HG03064 (cell line): Measurements from ENCODE around the gene XRCC1.

Experiments used
- ATAC-seq: cut with Tn5 transposase; IDR thresholded peaks from one replicate; pipeline ENCODE4 v1.9.1; 2021; ENCODE audit warnings: low read depth; ENCODE audit not compliant: unreplicated experiment

Gene XRCC1, protein sequence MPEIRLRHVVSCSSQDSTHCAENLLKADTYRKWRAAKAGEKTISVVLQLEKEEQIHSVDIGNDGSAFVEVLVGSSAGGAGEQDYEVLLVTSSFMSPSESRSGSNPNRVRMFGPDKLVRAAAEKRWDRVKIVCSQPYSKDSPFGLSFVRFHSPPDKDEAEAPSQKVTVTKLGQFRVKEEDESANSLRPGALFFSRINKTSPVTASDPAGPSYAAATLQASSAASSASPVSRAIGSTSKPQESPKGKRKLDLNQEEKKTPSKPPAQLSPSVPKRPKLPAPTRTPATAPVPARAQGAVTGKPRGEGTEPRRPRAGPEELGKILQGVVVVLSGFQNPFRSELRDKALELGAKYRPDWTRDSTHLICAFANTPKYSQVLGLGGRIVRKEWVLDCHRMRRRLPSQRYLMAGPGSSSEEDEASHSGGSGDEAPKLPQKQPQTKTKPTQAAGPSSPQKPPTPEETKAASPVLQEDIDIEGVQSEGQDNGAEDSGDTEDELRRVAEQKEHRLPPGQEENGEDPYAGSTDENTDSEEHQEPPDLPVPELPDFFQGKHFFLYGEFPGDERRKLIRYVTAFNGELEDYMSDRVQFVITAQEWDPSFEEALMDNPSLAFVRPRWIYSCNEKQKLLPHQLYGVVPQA

DNA sequence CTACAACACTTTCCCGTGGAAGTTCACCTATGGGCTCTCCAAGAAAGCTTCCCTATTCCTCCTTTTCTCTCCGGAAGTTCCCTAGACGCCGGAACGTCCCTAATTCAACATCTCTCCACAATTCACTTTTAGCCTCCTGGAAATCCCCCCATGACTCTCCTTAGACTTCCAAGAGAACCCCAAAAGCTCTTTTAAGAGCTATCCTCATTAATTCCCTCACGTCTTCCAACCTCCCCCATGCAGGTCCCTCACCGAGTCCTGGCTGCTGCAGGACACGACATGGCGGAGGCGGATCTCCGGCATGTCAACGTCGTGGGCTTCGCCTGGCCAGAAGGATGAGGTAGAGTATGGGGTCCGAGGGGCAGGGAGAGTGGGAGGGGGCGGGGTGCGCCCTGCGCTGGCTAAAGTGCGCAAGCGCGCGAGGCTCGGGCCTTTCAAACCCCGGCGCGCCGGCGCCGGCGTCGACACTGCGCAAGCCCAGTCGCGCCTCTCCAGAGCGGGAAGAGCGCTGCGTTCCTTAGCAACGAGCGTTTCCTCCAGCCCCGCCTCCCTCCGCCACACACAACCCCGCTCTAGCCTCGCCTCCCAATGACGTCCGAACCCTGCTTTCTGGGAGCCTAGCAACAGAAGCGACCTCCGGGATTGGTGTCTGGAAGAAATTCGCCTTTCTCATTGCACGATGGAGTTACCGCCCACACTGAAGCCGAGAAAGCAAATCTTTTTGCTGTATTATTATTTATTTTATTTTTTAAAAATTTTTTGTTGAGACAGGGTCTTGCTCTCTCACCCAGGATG is at the start of gene XRCC1, which contains the start of gene PINLYP:
TSS of gene XRCC1 (minus strand) at position 372 of the 795 bp plus-strand sequence. CDS start at position 303, 69 bp downstream.
TSS of gene PINLYP (plus strand) at position 646 of the 795 bp plus-strand sequence. CDS start 1,391 bp downstream, outside the sequence.
- ATAC-seq = peak; percentile 88

DNA sequence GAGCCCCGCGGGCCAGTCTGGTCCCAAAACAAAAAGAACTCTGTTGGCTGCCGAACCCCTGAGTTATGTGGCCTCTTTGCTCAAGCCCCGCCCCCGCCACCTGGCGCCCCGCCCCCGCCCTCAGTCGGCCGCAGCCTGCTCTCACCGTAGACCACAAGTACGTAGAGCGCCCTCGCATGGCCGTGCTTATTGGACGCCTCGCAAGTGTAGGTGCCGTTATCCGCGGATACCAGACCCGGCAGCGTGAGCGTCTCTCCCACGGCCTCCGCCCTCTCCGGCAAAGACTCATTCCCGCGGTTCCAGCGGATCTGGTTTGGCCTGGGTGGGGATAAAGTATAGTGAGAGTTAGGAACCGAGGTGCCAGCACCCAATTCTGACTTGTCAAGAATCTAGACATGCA is 49.6 kb upstream of the XRCC1 start:
- no peak for ATAC-seq

DNA sequence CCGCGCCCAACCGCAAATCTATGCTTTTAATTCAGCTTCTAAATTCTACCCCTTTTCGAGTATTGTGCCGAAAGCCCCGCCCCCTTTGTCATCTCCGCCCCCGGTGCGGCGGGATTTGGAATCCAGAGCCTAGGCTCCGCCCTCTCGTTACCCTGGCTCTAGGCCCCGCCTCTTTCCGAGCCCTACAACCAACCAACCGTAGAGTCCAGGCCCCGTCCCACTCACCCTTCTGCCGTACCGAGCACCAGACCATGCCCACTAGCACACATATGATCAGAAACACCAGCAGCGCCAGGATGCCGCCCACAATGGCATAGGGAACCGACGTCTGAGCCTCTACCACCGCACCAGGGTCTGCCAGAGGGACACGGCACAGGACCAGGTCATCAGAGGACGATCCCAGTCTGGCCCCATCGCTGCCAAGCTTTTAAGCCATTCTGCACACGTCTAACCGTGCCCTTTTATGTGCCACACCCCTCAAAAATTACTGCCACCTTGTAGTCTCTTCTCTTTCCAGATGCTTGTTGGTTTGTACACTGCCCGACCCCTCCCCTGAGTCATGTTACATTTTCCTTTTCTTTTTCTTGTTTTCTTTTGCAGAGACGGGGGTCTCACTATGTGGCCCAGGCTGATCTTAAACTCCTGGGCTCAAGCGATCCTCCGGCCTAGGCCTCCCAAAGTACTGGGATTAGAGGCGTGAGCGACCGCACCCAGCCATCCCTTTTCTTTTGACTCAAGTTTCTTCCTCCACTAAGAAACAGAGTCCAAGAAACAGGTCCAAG is 48.8 kb upstream of the XRCC1 start:
- ATAC-seq = no peak

DNA sequence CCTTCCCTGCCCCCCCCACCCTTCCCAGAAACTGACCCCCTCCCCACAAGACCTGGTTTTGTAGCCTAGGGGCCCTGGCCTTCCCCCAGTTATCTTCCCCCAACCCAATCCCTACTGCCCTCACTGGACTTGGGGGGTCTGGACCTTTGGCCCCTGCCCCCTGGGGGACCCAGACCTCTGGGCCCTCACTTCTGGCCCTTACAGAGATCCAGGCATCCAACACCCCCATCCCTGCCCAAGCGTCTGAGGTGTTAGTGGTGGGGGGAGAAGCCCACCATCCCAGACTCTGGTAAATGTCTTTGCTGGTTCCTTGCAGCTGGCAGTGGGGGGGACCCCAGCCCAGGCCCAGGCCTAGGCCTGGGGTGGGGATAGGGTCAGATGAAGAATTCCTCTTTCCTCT is 47.6 kb upstream of the XRCC1 start:
- no peak for ATAC-seq

DNA sequence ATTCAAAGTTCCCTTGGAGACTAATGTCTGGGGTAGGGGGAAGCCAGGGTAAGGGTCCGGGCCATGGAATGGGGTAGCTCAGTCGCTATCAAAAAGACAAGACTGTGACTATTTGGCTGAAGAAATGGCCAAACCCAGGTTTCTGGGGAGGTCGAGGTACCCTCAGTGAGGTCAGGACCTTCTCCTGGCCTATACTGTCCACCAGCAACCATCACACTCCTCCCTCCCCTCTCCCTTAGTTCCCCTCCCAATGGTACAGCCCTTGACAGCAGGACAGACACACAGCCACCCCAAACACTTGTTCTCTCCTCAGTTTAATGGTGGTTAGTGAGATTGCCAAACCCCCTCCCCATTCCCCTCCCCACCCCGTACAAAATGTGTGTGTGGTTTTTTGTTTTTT is 46.7 kb upstream of the XRCC1 start:
- no peak for ATAC-seq

DNA sequence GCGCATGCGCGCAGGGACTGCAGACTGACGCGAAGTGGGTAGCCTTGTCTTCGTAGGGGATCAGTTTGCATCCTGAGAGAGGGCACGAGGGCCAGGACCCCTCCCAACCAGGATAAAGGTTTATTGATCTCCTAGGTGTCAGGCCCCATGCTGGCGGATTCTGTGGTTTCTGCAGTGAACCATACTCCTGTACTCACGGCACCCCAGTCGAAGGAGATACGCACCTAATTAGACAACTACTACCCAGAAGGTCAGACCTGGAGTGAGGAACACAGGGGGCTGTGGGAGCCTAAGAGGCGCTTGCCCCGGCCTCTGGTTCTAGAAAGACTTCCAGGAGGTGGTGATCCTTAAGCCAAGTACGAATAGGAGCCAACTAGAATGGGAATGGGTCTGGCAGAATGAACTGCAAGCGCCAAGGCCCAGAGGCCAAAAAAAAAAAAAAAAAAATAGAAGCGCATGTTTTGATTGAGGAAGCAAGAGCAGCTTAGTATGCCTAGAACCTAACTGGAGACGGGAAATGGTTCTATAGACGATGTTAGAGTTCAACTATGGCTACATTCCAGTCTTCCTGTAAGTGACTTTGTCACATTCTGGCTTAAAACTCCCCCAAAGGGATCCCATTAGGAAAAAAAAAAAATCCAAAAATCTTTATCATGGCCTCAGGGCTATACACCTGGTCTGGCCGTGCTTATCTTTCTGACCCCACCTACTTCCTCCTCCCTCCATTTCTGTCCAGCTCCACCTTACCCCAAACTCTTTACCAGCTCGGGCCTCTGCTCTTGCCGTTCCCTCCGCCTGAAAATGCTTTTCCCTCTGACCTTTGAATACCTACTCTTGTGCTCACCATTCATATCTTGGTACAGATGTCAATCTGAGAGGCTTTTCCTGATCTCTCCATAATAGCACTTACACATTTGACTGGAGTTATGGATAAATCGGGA is 45.0 kb upstream of the XRCC1 start:
- ATAC-seq = no peak

DNA sequence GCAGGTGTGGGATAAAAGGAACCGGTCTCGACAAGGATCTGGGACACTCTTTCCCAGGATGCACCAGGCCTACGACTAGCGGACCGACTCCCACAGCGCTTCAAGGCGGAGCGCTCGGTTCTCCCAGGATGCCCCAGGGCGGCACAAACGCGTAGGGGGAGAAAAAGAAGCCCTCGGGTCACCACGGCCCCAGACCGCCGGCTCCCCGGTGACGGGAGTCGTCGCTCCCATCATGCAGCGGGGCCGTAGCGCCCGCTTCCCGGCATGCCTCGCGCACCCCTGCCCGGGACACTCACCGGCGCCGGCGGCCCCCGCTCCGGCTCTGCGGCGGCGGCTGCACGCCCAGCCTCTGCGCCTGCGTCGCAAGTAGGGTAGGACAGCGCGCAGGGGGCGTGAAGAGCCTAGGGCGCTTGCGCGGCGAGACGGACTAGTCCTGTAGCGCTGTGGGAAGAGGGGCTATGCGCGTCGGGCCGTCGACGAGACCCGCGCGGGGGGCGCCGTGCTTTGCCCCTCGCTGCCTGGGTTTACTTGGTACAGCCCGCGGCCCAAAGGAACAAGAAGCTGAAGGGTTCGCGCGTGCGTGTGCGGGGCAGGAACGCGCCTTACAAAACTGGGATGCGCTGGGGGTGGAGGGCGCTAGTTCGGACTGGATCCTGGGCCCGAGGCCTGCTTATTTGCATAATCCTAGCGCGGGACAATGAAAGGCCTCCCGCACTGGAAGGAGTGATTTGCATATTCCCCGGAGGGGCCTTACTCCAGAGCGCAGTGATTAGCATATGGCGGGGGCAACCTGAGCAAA is 44.1 kb upstream of the XRCC1 start, which contains the start of gene ZNF428:
TSS of gene ZNF428 (minus strand) at position 368 of the 799 bp plus-strand sequence. CDS start 5,325 bp downstream, outside the sequence.
- ATAC-seq = peak; percentile 62

DNA sequence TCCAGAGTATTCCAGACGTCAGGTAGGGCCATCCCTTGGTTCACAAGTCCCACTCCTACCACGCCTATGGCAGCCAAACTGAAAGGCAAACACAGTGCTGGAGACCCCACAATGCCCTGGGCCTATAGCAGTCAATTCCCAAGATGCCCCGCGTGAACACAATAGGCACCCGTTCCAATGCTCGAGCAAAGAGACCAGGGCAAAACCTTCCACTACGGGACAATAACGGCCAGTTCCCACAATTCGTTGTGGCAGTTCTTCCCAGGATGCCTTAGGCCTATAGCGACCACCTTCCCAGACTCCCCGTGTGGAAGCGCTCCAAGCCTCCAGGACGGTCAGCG is 43.6 kb upstream of the XRCC1 start:
- peak; percentile 11 for ATAC-seq

DNA sequence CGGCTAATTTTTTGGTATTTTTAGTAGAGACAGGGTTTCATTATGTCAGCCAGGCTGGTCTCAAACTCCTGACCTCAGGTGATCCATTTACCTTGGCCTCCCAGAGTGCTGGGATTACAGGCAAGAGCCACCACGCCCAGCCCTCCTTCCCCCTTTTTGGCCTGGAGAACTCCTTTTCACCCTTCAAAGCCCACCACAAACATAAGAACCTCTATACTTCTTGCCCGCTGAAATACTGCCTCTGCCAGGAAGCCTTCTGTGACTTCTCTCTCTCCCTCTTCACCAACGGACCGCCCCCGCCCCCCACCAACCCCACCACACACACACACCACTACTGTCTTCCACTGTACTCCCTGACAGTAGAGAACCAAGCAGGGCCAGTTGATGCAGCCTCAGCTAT is 41.6 kb upstream of the XRCC1 start:
- no peak for ATAC-seq

DNA sequence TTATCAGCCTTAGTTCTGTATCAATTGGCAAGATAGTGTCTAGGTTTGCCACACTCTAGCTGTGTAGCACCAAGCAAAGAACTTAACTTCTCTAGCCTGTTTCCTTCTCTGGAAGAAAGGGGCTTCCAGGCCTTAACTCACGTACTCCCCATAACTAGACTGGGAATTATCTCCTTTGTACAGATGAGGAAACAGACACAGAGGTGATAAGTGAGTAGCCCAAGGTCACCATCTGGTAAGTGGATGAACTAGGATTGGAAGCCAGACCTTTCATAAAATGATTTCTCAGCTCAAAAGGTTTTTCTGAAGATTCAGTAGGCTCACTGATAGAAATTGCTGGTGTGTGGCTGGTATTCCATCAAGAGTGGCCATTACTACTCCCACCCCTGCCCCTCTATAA is 41.0 kb upstream of the XRCC1 start:
- no peak for ATAC-seq

DNA sequence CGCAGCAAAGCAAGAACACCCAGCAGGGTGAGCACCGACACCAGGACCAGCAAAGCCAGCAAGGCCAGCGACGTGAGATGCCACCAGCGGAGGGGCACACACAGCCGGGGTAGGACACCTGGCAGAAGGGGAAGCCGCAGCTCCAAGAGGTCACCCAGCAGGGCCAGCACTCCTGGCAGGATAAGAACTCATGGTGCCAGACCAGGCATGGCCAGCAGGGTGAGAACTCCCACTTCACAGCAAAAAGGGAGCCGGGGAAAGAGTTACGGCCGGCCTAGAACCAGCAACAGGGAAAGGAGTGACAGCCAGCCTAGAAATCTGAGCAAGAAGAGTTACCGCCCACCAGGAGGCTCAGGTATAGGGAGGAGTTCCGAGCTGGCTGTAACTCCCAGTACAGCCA is 37.0 kb upstream of the XRCC1 start:
- ATAC-seq = no peak

DNA sequence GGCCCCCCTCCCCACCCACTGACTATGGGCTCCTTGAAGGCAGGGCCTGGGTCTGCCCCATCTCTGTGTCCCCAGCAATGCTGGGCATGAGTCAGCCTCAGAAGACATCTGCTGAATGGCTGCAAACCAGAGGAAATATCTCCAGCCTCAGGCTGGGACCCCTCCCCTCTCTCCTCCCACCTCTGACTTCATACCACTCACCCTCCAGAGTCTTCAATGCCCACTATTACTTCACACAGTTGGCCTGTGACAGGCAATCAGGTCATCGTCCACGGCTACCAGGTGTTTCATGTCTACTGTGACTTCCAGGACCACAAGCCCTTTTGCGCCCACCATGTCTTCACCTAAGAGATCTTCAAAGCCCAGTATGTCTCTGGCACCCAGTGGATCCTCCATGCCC is 36.5 kb upstream of the XRCC1 start, which contains the start of gene SRRM5:
TSS of gene SRRM5 (plus strand) at position 301 of the 400 bp plus-strand sequence. CDS start at position 335, 34 bp downstream.
- ATAC-seq = no peak

DNA sequence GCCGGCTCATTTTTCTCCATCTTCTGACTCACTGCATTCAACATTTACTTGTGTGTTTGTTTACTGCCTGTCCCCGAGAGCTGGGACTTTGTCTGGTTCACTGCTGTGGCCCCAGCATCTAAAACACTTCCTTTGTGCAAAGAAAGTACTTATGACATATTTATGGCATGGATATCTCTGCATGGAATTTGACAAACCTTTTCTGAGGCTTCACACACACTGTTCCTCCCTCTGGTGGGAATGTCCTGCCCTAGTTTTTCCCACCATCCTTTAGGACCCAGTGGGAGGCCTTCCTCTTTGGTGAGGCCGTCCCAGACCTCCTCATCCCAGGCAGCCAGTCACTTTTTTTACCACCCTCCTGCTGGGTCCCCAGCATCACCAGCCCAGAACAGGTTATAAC is 35.2 kb upstream of the XRCC1 start:
- ATAC-seq = no peak

DNA sequence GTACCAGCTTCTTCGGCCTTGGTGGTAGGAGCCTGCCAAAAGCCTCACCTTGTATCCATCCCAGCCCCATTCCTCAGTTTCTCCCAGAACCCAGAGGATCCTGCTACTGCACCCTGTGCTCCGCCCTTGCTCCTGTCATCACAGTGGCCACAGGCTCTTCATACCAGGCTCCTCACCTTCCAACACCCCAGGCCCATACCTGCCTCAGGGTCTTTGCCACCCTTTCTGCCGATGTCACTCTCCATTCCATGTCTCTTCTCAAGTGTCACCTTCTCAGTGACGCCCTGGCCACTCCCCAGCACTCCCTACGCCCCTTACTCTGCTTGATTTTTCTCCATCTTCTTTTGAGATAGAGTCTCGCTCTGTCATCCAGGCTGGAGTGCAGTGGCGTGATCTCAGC is 34.5 kb upstream of the XRCC1 start:
- ATAC-seq = no peak

DNA sequence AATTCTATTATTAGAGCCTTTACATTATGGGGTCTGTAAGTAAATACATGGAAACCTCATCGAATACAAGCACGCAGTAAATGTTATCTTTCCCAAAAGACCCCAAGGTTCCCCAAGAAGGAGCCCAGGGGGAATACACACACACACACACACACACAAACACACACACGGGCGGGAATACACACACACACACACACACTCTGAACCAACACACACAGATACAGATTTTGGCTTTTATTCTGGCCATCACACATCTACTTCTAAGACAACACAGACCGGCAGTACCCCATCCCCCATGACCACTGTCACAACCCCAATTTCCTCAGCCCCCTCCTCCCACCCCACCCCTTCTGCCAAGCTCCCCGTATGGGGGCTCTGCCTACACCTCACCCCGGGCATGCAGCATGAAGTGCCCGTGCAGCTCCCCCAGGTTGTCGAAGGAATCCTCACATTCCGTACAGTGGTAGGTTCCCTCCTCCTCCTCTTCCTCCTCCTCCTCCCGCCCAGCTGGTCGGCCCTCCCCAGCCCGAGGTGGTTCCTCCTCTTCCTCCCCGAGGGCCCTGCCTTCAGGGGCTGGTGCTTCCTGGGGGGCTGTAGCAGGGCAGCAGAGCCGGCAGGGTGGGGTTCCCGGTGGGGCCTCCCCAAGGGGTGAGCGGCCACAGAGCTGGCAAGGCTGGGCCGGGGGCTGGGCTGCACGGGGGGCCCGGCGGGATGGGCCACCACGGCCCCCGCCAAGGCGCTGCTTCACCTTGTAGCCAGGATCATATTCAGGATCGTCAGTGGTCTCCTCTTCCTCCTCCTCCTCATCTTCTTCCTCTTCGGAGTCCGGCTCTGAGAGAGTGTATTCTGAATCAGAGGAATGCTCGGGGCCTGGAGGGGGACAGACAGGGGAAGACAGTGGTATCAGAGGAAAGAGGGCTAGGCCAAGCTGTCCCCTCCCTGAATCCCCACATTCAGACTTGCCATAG is 32.2 kb upstream of the XRCC1 start:
- no peak for ATAC-seq

DNA sequence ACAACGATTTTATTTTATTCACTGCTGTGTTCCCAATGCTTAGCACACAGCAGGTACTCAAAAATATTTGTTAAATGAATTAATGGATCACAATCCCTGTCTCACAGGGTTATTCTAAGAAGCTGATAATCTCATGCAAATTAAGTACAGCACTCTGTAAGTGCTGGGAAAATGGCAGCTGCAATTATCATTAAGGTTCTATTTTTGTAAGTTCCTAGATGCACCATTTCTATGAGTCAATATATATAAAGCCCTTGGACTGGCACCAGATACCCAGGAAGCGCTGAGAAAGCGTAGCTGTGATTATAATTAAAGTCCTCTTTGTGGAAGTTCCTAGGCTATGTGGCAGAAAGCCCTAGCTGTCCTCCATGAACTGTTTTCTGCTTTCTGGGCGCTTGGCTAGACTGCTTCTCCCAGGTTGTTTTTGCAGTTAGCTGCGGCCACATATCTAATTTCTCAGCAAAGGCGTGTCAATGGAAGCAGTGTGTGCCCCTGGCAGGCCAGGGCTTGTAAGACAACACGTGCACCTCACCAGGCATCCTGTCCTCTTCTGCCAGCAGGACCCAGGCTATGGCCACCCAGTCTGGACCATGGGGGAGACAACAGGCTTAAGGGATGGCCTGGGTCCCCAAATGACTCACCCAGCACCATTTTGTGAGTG is 31.4 kb upstream of the XRCC1 start:
- no peak for ATAC-seq
